Fibroblast of lung (primary cell): ENCODE measurements around the gene NME7. TPM values are rescaled to one million over a fixed set of nuclear protein-coding genes. Genes with fewer than 3 reads are reported as not detected.

Experiments used
- DNase-seq, 2 donors: peaks; one replicate each; pipeline versions ENCODE4 v3.0.0 to v3.0.0-alpha.2; 2010; ENCODE audit warnings: low read depth in 2 of 2
- H2AFZ ChIP-seq: 2 replicates; pipeline ENCODE4 v1.5.1; 2012; ENCODE audit warnings: low read length, control low read depth, inconsistent platforms
- H3K27ac ChIP-seq: 2 replicates; pipeline ENCODE4 v1.5.1; 2011; ENCODE audit warnings: low read length, control low read depth; ENCODE audit not compliant: insufficient read depth
- H3K27me3 ChIP-seq: 2 replicates; pipeline ENCODE4 v1.5.1; 2011; ENCODE audit warnings: mild to moderate bottlenecking, low read length; ENCODE audit not compliant: control insufficient read depth, insufficient read depth
- H3K36me3 ChIP-seq: 2 replicates; pipeline ENCODE4 v1.5.1; 2011; ENCODE audit warnings: low read length; ENCODE audit not compliant: control insufficient read depth, insufficient read depth
- H3K4me1 ChIP-seq: 2 replicates; pipeline ENCODE4 v1.5.1; 2011; ENCODE audit warnings: low read length; ENCODE audit not compliant: control insufficient read depth, insufficient read depth; ENCODE audit errors: extremely low read depth
- H3K4me2 ChIP-seq: 2 replicates; pipeline ENCODE4 v1.5.1; 2011; ENCODE audit warnings: low read length, control low read depth; ENCODE audit not compliant: insufficient read depth; ENCODE audit errors: extremely low read depth
- H3K4me3 ChIP-seq, 4 experiments: fragments of 200-600 bp in 1 of 4; sonication (generic) in 1 of 4; replicated peaks in 1 of 4; 2 replicates each; pipeline ENCODE4 v1.5.1; 2011 to 2016; ENCODE audit warnings: low read length in 4 of 4, low read depth in 3 of 4, mild to moderate bottlenecking in 3 of 4, control low read depth in 2 of 4, inconsistent platforms in 1 of 4, mixed read lengths in 1 of 4; ENCODE audit not compliant: insufficient read depth in 1 of 4; ENCODE audit errors: control extremely low read depth in 1 of 4
- H3K79me2 ChIP-seq: 2 replicates; pipeline ENCODE4 v1.5.1; 2012; ENCODE audit warnings: mild to moderate bottlenecking, low read length, inconsistent platforms; ENCODE audit not compliant: control insufficient read depth, insufficient read depth
- H3K9ac ChIP-seq: 2 replicates; pipeline ENCODE4 v1.5.1; 2011; ENCODE audit warnings: mild to moderate bottlenecking, low read length, control low read depth; ENCODE audit not compliant: insufficient read depth
- H3K9me3 ChIP-seq: 2 replicates; pipeline ENCODE4 v1.5.1; 2012; ENCODE audit warnings: low read depth, low read length; ENCODE audit not compliant: control insufficient read depth, insufficient read depth
- H4K20me1 ChIP-seq: 2 replicates; pipeline ENCODE4 v1.5.1; 2011; ENCODE audit warnings: low read length; ENCODE audit not compliant: control insufficient read depth, insufficient read depth; ENCODE audit errors: extremely low read depth
- CTCF ChIP-seq, 2 donors: IDR thresholded peaks in 1 of 2; conservative IDR thresholded peaks in 1 of 2; 1 replicate in 1 of 2; 2 replicates in 1 of 2; pipeline ENCODE4 v1.5.1; 2011 to 2012; ENCODE audit warnings: low read length in 2 of 2, control low read depth in 1 of 2, inconsistent platforms in 1 of 2, low read depth in 1 of 2, mild to moderate bottlenecking in 1 of 2
- EZH2 ChIP-seq: IDR thresholded peaks from 2 replicates; pipeline ENCODE4 v1.5.1; 2012; ENCODE audit warnings: low read length, control low read depth, mild to moderate bottlenecking; ENCODE audit errors: missing control alignments
- polyA plus RNA-seq, 2 donors: library from polyadenylated mRNA; depleted of rRNA in 1 of 2; stranded (reverse) in 1 of 2; unstranded in 1 of 2; fragments of >200 nt; gene quantifications; 2 replicates each; pipeline ENCODE4 v1.2.1, GENCODE V29; 2011 to 2012; ENCODE audit warnings: missing spikeins in 1 of 2
- total RNA-seq: library from RNA; depleted of rRNA; stranded (reverse); fragments of >200 nt; gene quantifications from 2 replicates; pipeline ENCODE4 v1.2.1, GENCODE V29; 2014

NME7 gene
- total and polyA plus RNA-seq, 2 donors (not counting 1 experiment from before 2014, with no cell fraction given): 21.0 to 30.8 TPM

- H3K4me3 ChIP-seq: no peak overlapping the region
- H3K4me2 ChIP-seq: no peak overlapping the region
- H2AFZ ChIP-seq: no peak overlapping the region
- H3K27me3 ChIP-seq: no peaks in the 10 kb centered on the region
- H3K36me3 ChIP-seq: no peaks in the 10 kb centered on the region
- H3K79me2 ChIP-seq: no peaks in the 10 kb centered on the region
- H3K9me3 ChIP-seq: no peaks in the 10 kb centered on the region
- DNase-seq: no peak
- no peak overlapping the region for H3K9ac ChIP-seq
- H4K20me1 ChIP-seq: no peaks in the 10 kb centered on the region
- no peak overlapping the region for H3K27ac ChIP-seq
- TF ChIP-seq CTCF (conservative IDR thresholded peaks at IDR 0.05 in 1 of 2, IDR thresholded peaks at IDR 0.05 in 1 of 2; ENCODE audit: low read depth in 1 of 2, low read length in 2 of 2) (no peak), EZH2 (no peak)
- peaks cover 6% of the 10 kb centered on the region for H3K4me1 ChIP-seq
These were observed 51.0 kb downstream of the NME7 start for GRCh38 chr1:169316556-169316955.

- Histone ChIP-seq H3K4me1 (peaks cover 6% of the 10 kb centered on the region), H3K4me3 (no peak overlapping the region), H3K9me3 (no peaks in the 10 kb centered on the region), H3K27ac (peak overlapping the region; percentile 67), H3K36me3 (no peaks in the 10 kb centered on the region), H3K9ac (no peak overlapping the region), H3K4me2 (peak overlapping the region; percentile 64), H3K27me3 (no peaks in the 10 kb centered on the region), H4K20me1 (no peaks in the 10 kb centered on the region), H2AFZ (peak overlapping the region; percentile 26), H3K79me2 (no peaks in the 10 kb centered on the region)
- TF ChIP-seq EZH2: no peak
- no peak for TF ChIP-seq CTCF (conservative IDR thresholded peaks at IDR 0.05 in 1 of 2, IDR thresholded peaks at IDR 0.05 in 1 of 2; ENCODE audit: low read depth in 1 of 2, low read length in 2 of 2)
- peak; percentile 92 to 99 for DNase-seq
These were observed 55.3 kb downstream of the NME7 start for GRCh38 chr1:169312084-169312954.

GRCh38 chr1:169309178-169310166, 58.1 kb downstream of the NME7 start:
- Histone ChIP-seq H3K4me3 (no peak overlapping the region), H3K9me3 (no peaks in the 10 kb centered on the region), H4K20me1 (no peaks in the 10 kb centered on the region), H3K79me2 (no peaks in the 10 kb centered on the region), H3K27ac (no peak overlapping the region), H3K4me2 (no peak overlapping the region), H3K36me3 (no peaks in the 10 kb centered on the region), H3K9ac (no peak overlapping the region), H2AFZ (no peak overlapping the region), H3K4me1 (peaks cover 6% of the 10 kb centered on the region), H3K27me3 (no peaks in the 10 kb centered on the region)
- TF ChIP-seq CTCF (conservative IDR thresholded peaks at IDR 0.05 in 1 of 2, IDR thresholded peaks at IDR 0.05 in 1 of 2; ENCODE audit: low read depth in 1 of 2, low read length in 2 of 2): no peak
- TF ChIP-seq EZH2: no peak
- DNase-seq: peak in 1 of 2 donors; percentile 5
